Measurements from ENCODE around the gene MYO10. TPM values are rescaled to one million over a fixed set of nuclear protein-coding genes. Genes with fewer than 3 reads are reported as not detected.

MYO10 gene
- total RNA-seq, 6 donors from 2014 or later = 31.9 to 135 (median 57.7) TPM

DNA sequence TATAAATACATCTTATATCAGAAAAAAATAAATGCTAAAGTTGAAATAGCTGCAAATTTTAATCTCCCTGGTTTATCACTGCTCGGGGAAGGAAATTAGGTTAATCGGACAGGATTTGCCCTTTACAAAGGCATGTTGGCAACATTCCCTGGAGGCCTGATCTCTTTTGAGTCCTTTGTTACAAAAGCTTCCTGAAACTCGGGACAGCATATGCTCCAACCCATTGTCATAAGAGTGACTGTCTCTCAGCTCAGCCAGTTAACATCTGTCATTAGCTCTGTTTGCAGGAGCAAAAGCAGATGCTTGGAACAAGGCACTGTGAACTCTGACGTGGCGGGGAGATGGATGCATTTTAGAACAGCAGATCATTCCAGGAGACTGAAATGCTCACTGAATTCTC, 80.6 kb downstream of the MYO10 start:
- WGBS, 2 donors = 54 to 63% methylated on average over 5 of the region's 5 CpGs
- no peak for DNase-seq
- H3K4me3 ChIP-seq = no peak overlapping the region
- no peak for TF ChIP-seq POLR2AphosphoS5 (IDR thresholded peaks at IDR 0.05)
- TF ChIP-seq, protein P1, sequence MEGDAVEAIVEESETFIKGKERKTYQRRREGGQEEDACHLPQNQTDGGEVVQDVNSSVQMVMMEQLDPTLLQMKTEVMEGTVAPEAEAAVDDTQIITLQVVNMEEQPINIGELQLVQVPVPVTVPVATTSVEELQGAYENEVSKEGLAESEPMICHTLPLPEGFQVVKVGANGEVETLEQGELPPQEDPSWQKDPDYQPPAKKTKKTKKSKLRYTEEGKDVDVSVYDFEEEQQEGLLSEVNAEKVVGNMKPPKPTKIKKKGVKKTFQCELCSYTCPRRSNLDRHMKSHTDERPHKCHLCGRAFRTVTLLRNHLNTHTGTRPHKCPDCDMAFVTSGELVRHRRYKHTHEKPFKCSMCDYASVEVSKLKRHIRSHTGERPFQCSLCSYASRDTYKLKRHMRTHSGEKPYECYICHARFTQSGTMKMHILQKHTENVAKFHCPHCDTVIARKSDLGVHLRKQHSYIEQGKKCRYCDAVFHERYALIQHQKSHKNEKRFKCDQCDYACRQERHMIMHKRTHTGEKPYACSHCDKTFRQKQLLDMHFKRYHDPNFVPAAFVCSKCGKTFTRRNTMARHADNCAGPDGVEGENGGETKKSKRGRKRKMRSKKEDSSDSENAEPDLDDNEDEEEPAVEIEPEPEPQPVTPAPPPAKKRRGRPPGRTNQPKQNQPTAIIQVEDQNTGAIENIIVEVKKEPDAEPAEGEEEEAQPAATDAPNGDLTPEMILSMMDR (IDR thresholded peaks at IDR 0.05) = no peak
- no peak for TF ChIP-seq EP300 (IDR thresholded peaks at IDR 0.05)
- TF ChIP-seq POLR2A (IDR thresholded peaks at IDR 0.05) = no peak
- peaks cover 0 to 7% (median 0%) of the 10 kb centered on the region in 4 donors for H3K9me3 ChIP-seq
- ATAC-seq (ENCODE audit: low FRiP score in 2 of 2) = peak in 1 of 2 donors; percentile 21
- no peaks in the 10 kb centered on the region for H3K27me3 ChIP-seq
- H3K27ac ChIP-seq = peak overlapping the region in 2 of 4 donors; percentile 19 to 33
- no peaks in the 10 kb centered on the region for H3K36me3 ChIP-seq
- peaks cover 17 to 30% (median 20%) of the 10 kb centered on the region in 4 donors for H3K4me1 ChIP-seq

DNA sequence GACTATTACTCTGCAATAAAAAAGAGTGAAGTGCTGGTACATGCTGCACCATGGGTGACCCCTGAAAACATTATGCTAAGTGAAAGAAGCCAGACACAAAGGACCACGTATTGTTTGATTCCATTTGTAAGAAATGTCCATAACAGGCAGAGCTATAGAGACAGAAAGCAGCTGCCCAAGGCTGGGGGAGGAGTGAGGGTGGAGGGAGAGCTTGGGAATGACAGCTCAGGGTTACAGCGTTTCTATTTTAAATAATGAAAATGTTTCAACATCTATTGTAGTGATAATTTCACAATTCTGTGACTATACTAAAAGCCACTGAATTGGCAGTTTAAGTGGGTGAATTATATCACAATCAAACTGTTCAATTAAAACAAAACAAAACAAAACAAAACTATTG, 81.7 kb downstream of the MYO10 start:
- DNase-seq (no peak), ATAC-seq (ENCODE audit: low FRiP score in 2 of 2) (no peak)
- TF ChIP-seq EP300 (IDR thresholded peaks at IDR 0.05) (no peak), POLR2A (IDR thresholded peaks at IDR 0.05) (no peak)
- peaks cover 0 to 5% (median 0%) of the 10 kb centered on the region in 4 donors for H3K9me3 ChIP-seq
- 60 to 69% methylated on average over 2 of the region's 2 CpGs for WGBS, 2 donors
- peaks cover 17 to 30% (median 20%) of the 10 kb centered on the region in 4 donors for H3K4me1 ChIP-seq
- no peak overlapping the region for H3K4me3 ChIP-seq
- no peak overlapping the region for H3K27ac ChIP-seq
- no peaks in the 10 kb centered on the region for H3K36me3 ChIP-seq
- H3K27me3 ChIP-seq = no peaks in the 10 kb centered on the region

DNA sequence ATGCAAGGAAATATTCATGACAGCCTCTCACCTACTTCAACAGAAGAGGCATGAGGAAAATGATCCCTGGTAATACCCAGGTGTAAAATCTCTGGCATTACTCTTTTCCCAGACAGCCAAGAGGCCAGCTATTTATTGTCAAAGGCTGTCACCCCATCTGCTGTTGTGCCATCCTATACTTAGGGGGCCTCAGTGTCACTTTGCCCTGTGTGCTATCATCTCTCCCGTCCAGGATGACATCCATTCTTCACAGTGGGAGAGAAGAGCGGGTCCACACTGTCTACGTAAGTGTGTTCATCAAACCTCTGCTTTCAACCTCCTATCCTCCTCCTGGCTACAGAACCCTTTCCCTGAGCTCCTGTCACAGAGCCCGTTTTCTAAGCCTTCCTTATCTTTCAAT, 82.6 kb downstream of the MYO10 start:
- no peak overlapping the region for H3K4me3 ChIP-seq
- peaks cover 17 to 30% (median 20%) of the 10 kb centered on the region in 4 donors for H3K4me1 ChIP-seq
- no peaks in the 10 kb centered on the region for H3K9me3 ChIP-seq
- H3K27me3 ChIP-seq = no peaks in the 10 kb centered on the region
- peak overlapping the region in 1 of 4 donors; percentile 8 for H3K27ac ChIP-seq
- ATAC-seq (ENCODE audit: low FRiP score in 2 of 2) (no peak), DNase-seq (no peak)
- 83 to 85% methylated on average over 4 of the region's 4 CpGs for WGBS, 2 donors
- TF ChIP-seq, protein P1 (IDR thresholded peaks at IDR 0.05) = no peak
- no peak for TF ChIP-seq EP300 (IDR thresholded peaks at IDR 0.05)
- TF ChIP-seq POLR2A (IDR thresholded peaks at IDR 0.05) = no peak
- no peaks in the 10 kb centered on the region for H3K36me3 ChIP-seq

DNA sequence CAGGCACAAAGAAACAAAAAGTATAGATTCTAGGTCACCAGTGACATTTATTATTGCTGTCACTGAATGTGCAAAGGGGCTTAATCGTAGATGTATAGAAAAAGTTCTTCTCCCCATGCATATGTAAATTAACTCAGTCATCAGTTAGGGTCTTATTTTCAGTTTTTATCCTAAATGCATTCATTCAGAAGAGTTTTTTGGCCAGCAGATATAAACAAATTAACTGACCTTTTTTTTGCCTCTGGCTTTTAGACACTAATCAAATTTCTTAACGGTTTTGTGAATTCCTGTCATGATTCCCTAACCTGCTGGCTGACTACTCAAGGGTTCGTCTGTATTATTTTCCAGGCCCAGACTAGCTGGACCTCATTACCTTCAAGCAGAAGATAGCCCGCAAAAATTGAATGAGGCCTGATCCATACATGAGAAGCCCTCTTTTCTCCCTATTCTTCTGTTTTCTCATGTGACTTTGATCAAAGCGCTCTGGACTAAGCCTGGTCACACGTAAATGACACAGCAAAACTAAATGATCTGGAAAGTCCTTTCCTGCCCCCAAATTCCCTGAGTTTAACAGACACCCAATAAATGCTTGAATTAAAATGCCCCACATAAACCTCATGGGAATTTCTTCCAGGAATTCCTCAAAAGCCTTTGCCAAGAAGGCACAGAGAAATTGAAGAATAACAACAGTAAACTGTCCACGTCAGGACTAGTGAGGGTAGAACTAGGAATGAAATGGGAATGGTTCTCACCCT, 83.7 kb downstream of the MYO10 start:
- Histone ChIP-seq H3K27me3 (no peaks in the 10 kb centered on the region), H3K4me1 (peaks cover 17 to 30% (median 20%) of the 10 kb centered on the region in 4 donors), H3K4me3 (no peak overlapping the region), H3K9me3 (no peaks in the 10 kb centered on the region), H3K27ac (no peak overlapping the region), H3K36me3 (no peaks in the 10 kb centered on the region)
- DNase-seq (no peak), ATAC-seq (ENCODE audit: low FRiP score in 2 of 2) (no peak)
- TF ChIP-seq POLR2AphosphoS5 (IDR thresholded peaks at IDR 0.05) (no peak), POLR2A (IDR thresholded peaks at IDR 0.05) (no peak), EP300 (IDR thresholded peaks at IDR 0.05) (no peak)
- TF ChIP-seq, protein P1 (IDR thresholded peaks at IDR 0.05) = no peak
- 82 to 86% methylated on average over 7 of the region's 7 CpGs for WGBS, 2 donors

DNA sequence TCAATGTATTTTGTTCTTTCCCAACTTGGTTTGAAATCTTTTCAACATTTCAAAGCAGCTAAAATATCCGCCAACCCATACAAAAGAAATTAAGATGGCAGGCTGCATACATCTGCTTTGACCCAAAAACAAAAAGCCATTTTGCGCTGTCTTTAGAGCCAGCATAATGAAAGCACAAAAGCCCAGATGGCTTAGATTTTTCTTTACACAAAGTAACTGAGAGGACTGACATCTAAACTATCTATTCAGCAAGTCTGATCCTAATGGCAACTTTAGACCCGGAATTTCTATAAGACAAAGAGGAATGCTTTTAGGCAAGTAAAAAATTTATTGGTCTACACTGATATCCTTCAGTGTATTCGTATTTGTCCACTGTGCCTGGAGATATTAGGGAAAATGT, 86.3 kb downstream of the MYO10 start:
- H3K27ac ChIP-seq = no peak overlapping the region
- DNase-seq = no peak
- no peaks in the 10 kb centered on the region for H3K9me3 ChIP-seq
- H3K36me3 ChIP-seq = no peaks in the 10 kb centered on the region
- H3K27me3 ChIP-seq = no peaks in the 10 kb centered on the region
- 93 to 95% methylated on average over 4 of the region's 4 CpGs for WGBS, 2 donors
- peaks cover 0 to 11% (median 10%) of the 10 kb centered on the region in 4 donors for H3K4me1 ChIP-seq
- no peak for ATAC-seq (ENCODE audit: low FRiP score in 2 of 2)
- no peak overlapping the region for H3K4me3 ChIP-seq
- no peak for TF ChIP-seq EP300 (IDR thresholded peaks at IDR 0.05)
- TF ChIP-seq POLR2A (IDR thresholded peaks at IDR 0.05) = no peak
- TF ChIP-seq POLR2AphosphoS5 (IDR thresholded peaks at IDR 0.05) = no peak
- TF ChIP-seq, protein P1 (IDR thresholded peaks at IDR 0.05) = no peak

All from upper lobe of left lung (tissue), 6 donors.